HepG2 (cell line): ENCODE data around the gene RARS2. TPM values are rescaled to one million over a fixed set of nuclear protein-coding genes. Genes with fewer than 3 reads are reported as not detected.

Experiments used
- CEBPZ ChIP-seq: IDR thresholded peaks from 2 replicates; pipeline ENCODE4 v1.6.1; 2012; ENCODE audit warnings: low read length, improper control_type of control experiment
- EHMT2 ChIP-seq: fragments of 200-600 bp; sonication (generic); IDR thresholded peaks from 2 replicates; pipeline ENCODE4 v1.7.0; 2017; ENCODE audit warnings: antibody characterized with exemption, low read depth, low read length, borderline replicate concordance
- FOXP1 ChIP-seq, 2 experiments: fragments of 450-650 bp in 1 of 2; IDR thresholded peaks; 2 replicates each; pipeline ENCODE4 v1.6.1; 2017 to 2018; ENCODE audit warnings: antibody characterized with exemption in 1 of 2
- SNAPC4 ChIP-seq: sonication (generic); formaldehyde crosslinking; IDR thresholded peaks from 2 replicates; pipeline ENCODE4 v1.4.0; 2020; ENCODE audit warnings: mild to moderate bottlenecking, missing genetic modification reagents
- SOX13 ChIP-seq, 3 experiments: fragments of 450-650 bp in 1 of 3; sonication (generic) in 1 of 3; formaldehyde crosslinking in 1 of 3; IDR thresholded peaks in 2 of 3; conservative IDR thresholded peaks in 1 of 3; 2 replicates each; pipeline versions ENCODE4 v1.5.0 to v1.6.1; 2016 to 2020; ENCODE audit warnings: antibody characterized with exemption in 1 of 3, mild to moderate bottlenecking in 1 of 3, missing compliant biosample characterization in 1 of 3, missing genetic modification reagents in 1 of 3, moderate library complexity in 1 of 3
- THAP8 ChIP-seq: sonication (generic); formaldehyde crosslinking; IDR thresholded peaks from 2 replicates; pipeline ENCODE4 v1.5.1; 2020; ENCODE audit warnings: missing genetic modification reagents, mild to moderate bottlenecking, borderline replicate concordance
- ZBTB39 ChIP-seq: sonication (generic); formaldehyde crosslinking; IDR thresholded peaks from 2 replicates; pipeline ENCODE4 v1.5.0; 2020; ENCODE audit warnings: missing genetic modification reagents
- ZBTB43 ChIP-seq: sonication (generic); formaldehyde crosslinking; conservative IDR thresholded peaks from 2 replicates; pipeline ENCODE4 v1.4.0; 2020; ENCODE audit warnings: missing genetic modification reagents
- ZGPAT ChIP-seq: IDR thresholded peaks from 2 replicates; pipeline ENCODE4 v1.6.1; 2016; ENCODE audit warnings: mild to moderate bottlenecking
- ZNF12 ChIP-seq: sonication (generic); formaldehyde crosslinking; IDR thresholded peaks from 2 replicates; pipeline ENCODE4 v1.5.0; 2020; ENCODE audit warnings: missing genetic modification reagents
- ZNF260 ChIP-seq: sonication (generic); formaldehyde crosslinking; IDR thresholded peaks from 2 replicates; pipeline ENCODE4 v1.4.0; 2020; ENCODE audit warnings: missing genetic modification reagents, low read depth, mild to moderate bottlenecking, borderline replicate concordance
- ZNF672 ChIP-seq: sonication (generic); formaldehyde crosslinking; IDR thresholded peaks from 2 replicates; pipeline ENCODE4 v1.8.1; 2022; ENCODE audit warnings: missing genetic modification reagents
- polyA plus RNA-seq, 8 experiments: library from polyadenylated mRNA; depleted of rRNA in 3 of 8; stranded (reverse) in 7 of 8; unstranded in 1 of 8; fragments of >200 nt; fragmentation: Illumina TruSeq in 4 of 8; extraction: Trizol in 4 of 8; gene quantifications; 2 replicates each; pipeline versions ENCODE4 v1.2.1 to v1.2.3, GENCODE V29; 2011 to 2016; ENCODE audit warnings: low read depth in 4 of 8, missing spikeins in 1 of 8, mixed read lengths in 1 of 8; ENCODE audit not compliant: insufficient read depth in 1 of 8
- total RNA-seq, 5 experiments: library from RNA; depleted of rRNA; stranded (reverse); fragments of >200 nt; fragmentation: Illumina TruSeq; extraction: Trizol; gene quantifications; 2 replicates each; pipeline ENCODE4 v1.2.3, GENCODE V29; 2016; ENCODE audit warnings: low read depth in 1 of 5

The RARS2 gene
- total and polyA plus RNA-seq, 2 of the 13 experiments (the other 11 are each of a cell fraction or from before 2014, with no cell fraction given): 23.4 to 80.1 TPM

GRCh38 chr6:87534377-87535047 is 55.3 kb downstream of the RARS2 start (continued):
- TF ChIP-seq THAP8 (no peak), ZNF12 (no peak), SNAPC4 (CRISPR knock-in tag) (no peak), FOXP1 (IDR thresholded peaks at IDR 0.05) (no peak), FOXP1 (CRISPR knock-in tag; IDR thresholded peaks at IDR 0.05) (peak; percentile 74), ZBTB39 (CRISPR knock-in tag) (0 out of 2 replicates have a peak, but pooled peaks have one; percentile 33), ZBTB43 (0 out of 2 replicates have a peak, but pooled peaks have one; percentile 43), SOX13 (IDR thresholded peaks at IDR 0.05) (peak; percentile 62; the same call in 1 of the 2 replicates), SOX13 (CRISPR knock-in tag; conservative IDR thresholded peaks at IDR 0.05 in 1 of 2, IDR thresholded peaks at IDR 0.05 in 1 of 2) (peak in 1 of 2 experiments; percentile 97; a peak in 2 of 4 replicates), CEBPZ (no peak), ZGPAT (CRISPR knock-in tag) (peak; percentile 66; the same call in 1 of the 2 replicates), EHMT2 (peak; percentile 62; the same call in 1 of the 2 replicates), ZNF672 (no peak), ZNF260 (CRISPR knock-in tag) (no peak)
